ENCODE results near the gene ZNF780A. TPM values are rescaled to one million over a fixed set of nuclear protein-coding genes. Genes with fewer than 3 reads are reported as not detected.

The ZNF780A gene
- total and polyA plus RNA-seq, 2 of the 8 experiments (the other 6 are each of a cell fraction or from before 2014, with no cell fraction given), result 3.5 to 12.0 TPM

- no peak for TF ChIP-seq ATF2 (IDR thresholded peaks at IDR 0.05; ENCODE audit: low read length)
- no peak for TF ChIP-seq TAF7 (optimal IDR thresholded peaks at IDR 0.05; ENCODE audit: borderline replicate concordance, low read depth, low read length)
- TF ChIP-seq E2F6 (IDR thresholded peaks at IDR 0.05), result no peak; the same call in 1 of the 2 replicates
- TF ChIP-seq JUND (IDR thresholded peaks at IDR 0.05; ENCODE audit: low read length), result no peak
- no peak for TF ChIP-seq BCL11A (IDR thresholded peaks at IDR 0.05; ENCODE audit: low read depth in 2 of 2, low read length in 2 of 2)
- TF ChIP-seq CHD1 (IDR thresholded peaks at IDR 0.05; ENCODE audit: low read depth, low read length), result no peak
- no peak for TF ChIP-seq HDAC6 (IDR thresholded peaks at IDR 0.05; ENCODE audit: low read depth, low read length)
- no peak for TF ChIP-seq CTBP2 (IDR thresholded peaks at IDR 0.05; ENCODE audit: borderline replicate concordance, insufficient read depth, insufficient read length, low read length)
- TF ChIP-seq JUN (IDR thresholded peaks at IDR 0.05; ENCODE audit: low read depth, low read length), result no peak
- peak in 1 of 2 experiments; percentile 67; a peak in 1 of 4 replicates for TF ChIP-seq SIN3A (conservative IDR thresholded peaks at IDR 0.05 in 1 of 2, IDR thresholded peaks at IDR 0.05 in 1 of 2; ENCODE audit: low read depth in 1 of 2, low read length in 2 of 2)
- TF ChIP-seq CREB1 (IDR thresholded peaks at IDR 0.05), result 0 out of 2 replicates have a peak, but pooled peaks have one; percentile 19
- TF ChIP-seq EP300 (IDR thresholded peaks at IDR 0.05; ENCODE audit: borderline replicate concordance in 1 of 2, low read depth in 2 of 2, low read length in 2 of 2), result no peak
- TF ChIP-seq MAFK (IDR thresholded peaks at IDR 0.05; ENCODE audit: low read depth, low read length), result no peak
- TF ChIP-seq CBX5 (IDR thresholded peaks at IDR 0.05; ENCODE audit: low read depth, low read length), result no peak
- TF ChIP-seq PHF8 (conservative IDR thresholded peaks at IDR 0.05; ENCODE audit: low read depth, low read length), result peak; percentile 68
- no peak; a peak in 1 of 3 replicates for TF ChIP-seq POLR2A (IDR thresholded peaks at IDR 0.05; ENCODE audit: control extremely low read depth in 1 of 2, low read depth in 2 of 2, low read length in 2 of 2)
- TF ChIP-seq EZH2 (IDR thresholded peaks at IDR 0.05; ENCODE audit: low read depth, low read length, severe bottlenecking), result peak; percentile 17
- no peak for TF ChIP-seq KDM5A (IDR thresholded peaks at IDR 0.05; ENCODE audit: low read length)
- peak; percentile 75; the same call in 1 of the 2 replicates for TF ChIP-seq GABPA (IDR thresholded peaks at IDR 0.05; ENCODE audit: borderline replicate concordance, insufficient read depth, low read length)
- no peak for TF ChIP-seq SRF (IDR thresholded peaks at IDR 0.05; ENCODE audit: low read depth, low read length)
- no peak for TF ChIP-seq SUZ12 (IDR thresholded peaks at IDR 0.05; ENCODE audit: low read length)
These were observed 34.8 kb downstream of the ZNF780A start, which contains the start of gene ZNF780B (continued) for GRCh38 chr19:40055832-40056504.

All from H1 (cell line).